ENCODE results near the gene SRGAP2.
"Not testable (repeated sequence)": the region's sequence is repeated elsewhere in the genome, so short reads cannot be mapped to it uniquely, and the experiment has no call there.

The SRGAP2 gene

GRCh38 chr1:206196748-206197424 is 6.5 kb upstream of the SRGAP2 start:
- DNase-seq (ENCODE audit: low spot score); in situ Hi-C loops (cut with MboI; ENCODE audit: low pct_unique_long_range_greater_than_20kb, low sequenced_read_pairs, unreplicated experiment): not testable (repeated sequence)

- in situ Hi-C loops (cut with MboI; ENCODE audit: low pct_unique_long_range_greater_than_20kb, low sequenced_read_pairs, unreplicated experiment); DNase-seq (ENCODE audit: low spot score): not testable (repeated sequence)
Measured at GRCh38 chr1:206202789-206203363, 465 bp upstream of the SRGAP2 start, which contains the start of gene FAM72A. Gene FAM72A (minus strand): TSS chr1:206202839. CDS start chr1:206202025, 814 bp downstream.

DNA sequence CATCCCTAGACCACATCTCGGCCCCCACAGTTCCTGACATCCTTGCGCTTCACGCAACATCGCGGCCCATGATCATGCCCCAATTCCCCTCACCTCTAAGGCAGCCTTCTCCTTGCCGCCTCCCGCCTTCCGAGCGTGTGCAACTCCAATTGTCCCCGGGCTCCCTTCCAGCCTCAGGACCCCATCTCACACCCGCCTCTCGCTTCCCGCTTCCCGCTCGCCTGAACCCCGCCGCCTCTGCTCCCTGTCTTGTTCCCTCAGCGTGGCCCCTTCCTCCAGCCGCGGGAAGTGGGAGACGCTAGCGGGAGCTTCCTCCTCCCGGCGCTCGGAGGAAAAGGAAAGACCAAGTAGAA is 794 bp downstream of the SRGAP2 start:
- DNase-seq (ENCODE audit: low spot score); in situ Hi-C loops (cut with MboI; ENCODE audit: low pct_unique_long_range_greater_than_20kb, low sequenced_read_pairs, unreplicated experiment): not testable (repeated sequence)

DNA sequence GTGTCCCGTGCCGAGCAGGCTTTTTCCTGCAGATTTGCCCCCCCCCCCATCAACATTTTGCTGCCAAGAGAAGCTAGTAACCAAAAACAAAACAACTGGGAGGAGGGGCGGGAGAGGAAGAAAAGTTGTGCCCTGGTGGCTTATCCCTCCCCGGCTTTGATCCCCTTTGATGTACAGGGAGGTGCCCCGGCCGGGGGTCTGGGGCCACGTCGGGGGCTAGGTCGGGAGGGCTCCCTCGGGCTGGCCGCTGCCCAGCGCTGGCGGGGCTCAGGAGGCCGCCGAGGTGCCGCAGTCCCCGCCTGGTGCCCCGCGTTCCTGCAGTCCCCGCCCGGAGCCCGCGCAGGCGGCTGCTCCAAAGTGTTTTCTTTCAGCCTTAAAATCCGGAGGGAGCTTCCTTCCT is 1.5 kb downstream of the SRGAP2 start:
- DNase-seq (ENCODE audit: low spot score); in situ Hi-C loops (cut with MboI; ENCODE audit: low pct_unique_long_range_greater_than_20kb, low sequenced_read_pairs, unreplicated experiment): not testable (repeated sequence)

- DNase-seq (ENCODE audit: low spot score); in situ Hi-C loops (cut with MboI; ENCODE audit: low pct_unique_long_range_greater_than_20kb, low sequenced_read_pairs, unreplicated experiment): not testable (repeated sequence)
Measured at GRCh38 chr1:206205569-206205968, 2.2 kb downstream of the SRGAP2 start.

- DNase-seq (ENCODE audit: low spot score); in situ Hi-C loops (cut with MboI; ENCODE audit: low pct_unique_long_range_greater_than_20kb, low sequenced_read_pairs, unreplicated experiment): not testable (repeated sequence)
Measured at GRCh38 chr1:206210802-206211201, 7.5 kb downstream of the SRGAP2 start.

DNA sequence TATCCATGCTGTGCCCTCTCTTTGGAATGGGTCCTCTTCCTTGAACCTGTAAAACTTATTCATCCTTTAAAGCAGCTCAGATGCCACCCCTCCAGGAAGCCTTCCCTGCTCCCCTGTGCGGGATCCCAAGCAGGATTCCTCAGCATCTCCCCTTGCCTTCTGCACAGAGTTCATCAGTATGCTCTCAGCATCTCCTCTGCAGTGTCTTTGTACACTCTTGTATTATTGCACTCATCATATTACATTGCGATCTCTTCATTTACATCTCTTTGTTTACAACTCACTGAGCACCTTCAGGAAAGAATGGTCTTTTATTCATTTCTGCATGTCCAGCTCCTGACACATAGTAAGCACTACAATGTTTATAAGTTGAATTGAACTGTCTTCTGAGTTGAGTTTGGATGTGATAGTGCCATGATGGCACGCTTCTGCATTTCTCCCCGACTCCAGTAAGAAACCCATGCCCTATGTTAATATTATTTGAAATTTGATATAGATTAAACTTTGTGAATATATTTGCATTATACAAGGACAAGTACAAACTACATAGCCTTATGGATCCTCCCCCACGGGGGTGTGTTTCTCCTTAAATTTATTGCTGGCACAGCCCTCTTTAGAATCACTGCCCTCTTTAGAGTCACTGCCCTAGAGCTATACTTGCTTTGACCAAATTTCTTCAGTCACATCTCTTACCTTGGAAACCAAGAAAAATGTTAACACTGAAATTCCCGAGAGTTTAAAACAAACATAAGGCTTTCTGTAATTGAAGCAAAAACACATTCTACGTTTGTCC is 12.5 kb downstream of the SRGAP2 start:
- DNase-seq (ENCODE audit: low spot score); in situ Hi-C loops (cut with MboI; ENCODE audit: low pct_unique_long_range_greater_than_20kb, low sequenced_read_pairs, unreplicated experiment): not testable (repeated sequence)

GRCh38 chr1:206218285-206218684 is 14.9 kb downstream of the SRGAP2 start:
- in situ Hi-C loops (cut with MboI; ENCODE audit: low pct_unique_long_range_greater_than_20kb, low sequenced_read_pairs, unreplicated experiment), result not testable (repeated sequence)

GRCh38 chr1:206218765-206219164 is 15.4 kb downstream of the SRGAP2 start:
- in situ Hi-C loops (cut with MboI; ENCODE audit: low pct_unique_long_range_greater_than_20kb, low sequenced_read_pairs, unreplicated experiment); DNase-seq (ENCODE audit: low spot score): not testable (repeated sequence)

More at GRCh38 chr1:206218285-206218684, 14.9 kb downstream of the SRGAP2 start:
- DNase-seq (ENCODE audit: low spot score), result not testable (repeated sequence)

GRCh38 chr1:206219514-206220331 is 16.4 kb downstream of the SRGAP2 start:
- DNase-seq (ENCODE audit: low spot score); in situ Hi-C loops (cut with MboI; ENCODE audit: low pct_unique_long_range_greater_than_20kb, low sequenced_read_pairs, unreplicated experiment): not testable (repeated sequence)

DNA sequence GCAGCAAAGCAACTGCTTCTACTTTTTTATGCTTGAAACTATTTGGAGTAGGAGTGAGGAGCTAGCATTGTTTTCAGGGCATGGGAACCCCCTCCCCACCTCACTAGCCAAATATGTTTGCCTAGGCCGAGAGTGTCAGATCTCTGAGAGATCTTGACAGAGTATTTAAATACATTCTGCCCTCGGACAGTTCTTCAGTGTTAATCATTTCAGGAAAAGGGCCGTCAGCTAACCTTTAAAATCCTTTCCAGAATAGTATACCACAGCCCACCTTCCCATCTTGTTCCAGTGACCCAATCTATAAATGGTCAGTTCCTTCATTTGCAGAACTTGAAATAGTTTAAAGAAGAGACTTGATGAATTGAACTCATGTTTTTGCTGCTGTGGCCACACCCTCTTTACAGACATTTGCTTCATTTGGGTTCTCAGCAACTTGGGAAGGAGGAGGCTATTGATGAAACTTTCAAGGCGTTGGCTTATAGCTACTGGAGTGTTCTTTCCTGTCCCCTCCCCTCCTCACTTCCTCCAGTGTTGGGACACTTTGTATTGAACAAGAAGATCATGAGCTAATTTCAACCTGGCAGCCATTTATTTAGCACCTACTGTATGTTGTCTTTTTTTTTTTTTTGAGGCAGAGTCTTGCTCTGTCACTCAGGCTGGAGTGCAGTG is 17.1 kb downstream of the SRGAP2 start:
- DNase-seq (ENCODE audit: low spot score); in situ Hi-C loops (cut with MboI; ENCODE audit: low pct_unique_long_range_greater_than_20kb, low sequenced_read_pairs, unreplicated experiment): not testable (repeated sequence)

DNA sequence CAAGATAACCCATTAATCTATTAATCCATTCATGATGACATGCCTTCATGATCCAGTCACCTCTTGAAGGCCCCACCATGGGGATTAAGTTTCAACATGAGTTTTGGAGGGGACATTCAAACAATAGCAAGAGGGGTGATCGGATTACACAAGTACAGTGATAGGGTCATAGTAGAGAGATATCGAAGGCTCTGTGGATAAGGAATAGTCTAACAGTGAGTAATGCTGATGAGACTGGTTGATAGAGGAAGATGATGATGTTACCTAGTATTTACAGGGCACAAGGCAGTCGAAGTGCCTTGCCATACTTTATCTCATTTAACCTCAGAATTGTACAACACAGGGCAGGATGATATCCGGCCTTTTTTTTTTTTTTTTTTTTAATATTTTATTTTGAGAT is 18.2 kb downstream of the SRGAP2 start:
- in situ Hi-C loops (cut with MboI; ENCODE audit: low pct_unique_long_range_greater_than_20kb, low sequenced_read_pairs, unreplicated experiment); DNase-seq (ENCODE audit: low spot score): not testable (repeated sequence)

DNA sequence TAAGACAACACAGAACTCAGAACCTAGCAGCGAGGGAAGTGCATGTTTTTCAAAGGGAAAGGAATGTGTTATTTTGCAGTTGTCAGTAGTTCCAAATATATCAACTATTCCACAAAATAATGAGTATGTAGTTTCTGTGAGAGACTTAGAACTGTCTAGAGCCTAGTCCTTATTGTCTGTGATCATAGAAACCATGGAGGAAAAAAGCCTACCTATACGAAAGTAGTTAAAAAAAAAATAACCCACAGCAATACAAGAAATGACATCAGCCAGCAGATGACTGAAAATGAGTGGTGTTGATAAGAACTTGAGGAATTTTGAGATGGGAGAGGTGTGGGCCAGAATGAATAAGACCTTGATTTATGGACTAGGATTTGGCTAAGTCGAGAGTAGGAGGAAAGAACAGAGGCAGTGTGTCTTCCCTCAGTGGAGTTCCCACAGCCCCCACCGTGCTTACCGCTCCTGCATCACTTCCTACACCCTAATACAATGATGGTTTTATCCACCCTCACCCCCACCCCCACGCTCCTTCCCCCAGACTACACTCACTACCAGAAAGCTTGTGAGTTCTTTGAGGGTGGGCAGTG is 20.9 kb downstream of the SRGAP2 start:
- in situ Hi-C loops (cut with MboI; ENCODE audit: low pct_unique_long_range_greater_than_20kb, low sequenced_read_pairs, unreplicated experiment); DNase-seq (ENCODE audit: low spot score): not testable (repeated sequence)

DNA sequence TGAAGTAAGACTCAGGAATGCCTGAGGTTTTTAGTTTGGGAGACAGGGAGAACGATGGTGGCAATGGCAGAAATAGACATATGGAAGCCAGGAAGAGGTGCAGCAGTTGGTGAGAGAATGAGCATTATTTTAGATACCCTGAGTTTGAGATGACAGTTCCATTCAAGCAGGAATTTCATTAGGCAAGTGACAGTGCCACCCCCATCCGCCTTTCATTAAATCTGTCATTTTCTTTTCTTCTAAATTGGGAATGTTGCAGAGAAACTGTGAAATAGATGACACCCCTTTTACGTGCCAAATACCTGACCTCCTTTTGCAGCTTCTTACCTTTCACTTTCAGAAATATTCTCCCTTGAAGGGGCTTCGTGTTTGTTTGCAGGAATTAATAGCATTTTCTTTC is 22.0 kb downstream of the SRGAP2 start:
- in situ Hi-C loops (cut with MboI; ENCODE audit: low pct_unique_long_range_greater_than_20kb, low sequenced_read_pairs, unreplicated experiment); DNase-seq (ENCODE audit: low spot score): not testable (repeated sequence)

GRCh38 chr1:206226886-206227285 is 23.5 kb downstream of the SRGAP2 start:
- in situ Hi-C loops (cut with MboI; ENCODE audit: low pct_unique_long_range_greater_than_20kb, low sequenced_read_pairs, unreplicated experiment); DNase-seq (ENCODE audit: low spot score): not testable (repeated sequence)

DNA sequence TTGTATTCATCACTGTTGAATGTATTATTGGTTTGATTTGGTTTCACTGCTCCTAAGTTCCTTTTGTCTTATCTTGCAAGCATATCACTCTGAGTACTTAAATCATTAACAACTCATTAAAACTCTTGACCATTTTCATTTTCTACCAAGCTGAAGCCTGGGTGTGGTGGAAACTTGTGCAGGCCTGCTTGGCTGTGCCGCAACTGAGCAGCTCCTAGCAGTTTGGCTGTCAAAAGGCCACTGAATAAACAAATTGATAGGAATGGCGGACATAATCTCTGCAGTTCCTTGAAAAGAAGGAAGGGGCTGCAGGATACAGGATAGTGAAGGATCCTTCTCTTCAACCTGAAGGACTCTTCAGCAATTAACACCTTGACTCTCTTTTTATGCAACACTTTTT is 25.9 kb downstream of the SRGAP2 start:
- DNase-seq (ENCODE audit: low spot score); in situ Hi-C loops (cut with MboI; ENCODE audit: low pct_unique_long_range_greater_than_20kb, low sequenced_read_pairs, unreplicated experiment): not testable (repeated sequence)

DNA sequence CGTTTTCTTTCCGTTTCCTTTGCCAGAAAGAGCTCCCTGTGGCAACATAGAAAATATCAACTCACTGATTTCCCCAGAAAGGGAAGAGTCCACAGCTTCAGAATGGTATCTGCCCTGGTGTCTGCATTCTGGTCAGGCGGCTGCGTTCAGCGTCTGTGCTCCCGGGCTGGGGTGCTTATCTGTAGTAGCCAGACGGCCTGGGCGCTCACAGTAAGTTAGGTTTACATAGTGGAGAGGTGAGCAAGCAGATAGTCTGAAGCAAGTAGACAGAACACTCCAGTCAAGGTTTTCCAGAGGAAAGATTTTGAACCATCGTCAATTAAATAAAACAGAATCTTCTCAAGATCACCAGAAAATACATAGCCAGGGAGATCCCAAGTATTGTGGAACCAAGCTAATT is 28.6 kb downstream of the SRGAP2 start:
- DNase-seq (ENCODE audit: low spot score), result not testable (repeated sequence)

More for the DNA sequence above, 28.6 kb downstream of the SRGAP2 start:
- in situ Hi-C loops (cut with MboI; ENCODE audit: low pct_unique_long_range_greater_than_20kb, low sequenced_read_pairs, unreplicated experiment), result not testable (repeated sequence)

Measured in GM13977 (cell line).